Breast epithelium (tissue), 4 donors: ENCODE measurements around the gene RELA. TPM values are rescaled to one million over a fixed set of nuclear protein-coding genes. Genes with fewer than 3 reads are reported as not detected.

ENCODE experiments used
- DNase-seq, 2 donors: peaks; one replicate each; pipeline ENCODE4 v3.0.0-alpha.2; 2019; ENCODE audit warnings: low spot score in 2 of 2
- H3K27ac ChIP-seq, 2 donors: fragments of 200-600 bp; sonication (generic) in 1 of 2; one replicate each; pipeline ENCODE4 v1.5.1; 2016 to 2019; ENCODE audit warnings: mild to moderate bottlenecking in 1 of 2
- H3K27me3 ChIP-seq, 2 donors: fragments of 200-600 bp; sonication (generic) in 1 of 2; one replicate each; pipeline versions ENCODE4 v1.5.1 to v1.6.0; 2017 to 2019; ENCODE audit warnings: control low read depth in 1 of 2, mild to moderate bottlenecking in 1 of 2
- H3K36me3 ChIP-seq: fragments of 200-600 bp; one replicate; pipeline ENCODE4 v1.5.1; 2019
- H3K4me1 ChIP-seq, 2 donors: fragments of 200-600 bp; sonication (generic); one replicate each; pipeline ENCODE4 v1.5.1; 2016 to 2019; ENCODE audit warnings: control low read depth in 1 of 2
- H3K4me3 ChIP-seq, 3 donors: fragments of 200-600 bp; sonication (generic); 1 replicate in 2 of 3; 2 replicates in 1 of 3; pipeline ENCODE4 v1.5.1; 2016 to 2019; ENCODE audit warnings: mild to moderate bottlenecking in 3 of 3, moderate library complexity in 2 of 3
- H3K9me3 ChIP-seq, 2 donors: fragments of 200-600 bp; sonication (generic) in 1 of 2; one replicate each; pipeline ENCODE4 v1.5.1; 2016 to 2019; ENCODE audit warnings: control low read depth in 1 of 2
- POLR2A ChIP-seq: fragments of 450-650 bp; IDR thresholded peaks from one replicate; pipeline ENCODE4 v1.6.1; 2016; ENCODE audit warnings: antibody characterized with exemption, mild to moderate bottlenecking, moderate library complexity
- POLR2AphosphoS5 ChIP-seq, 3 donors: sonication (generic); formaldehyde crosslinking; IDR thresholded peaks; one replicate each; pipeline ENCODE4 v1.6.1; 2017; ENCODE audit warnings: antibody characterized with exemption in 3 of 3
- intact Hi-C: fragments of 100-400 bp; cut with DNase I; formaldehyde crosslinking; loops from one replicate; pipeline ENCODE4 v1.15.1; 2023; ENCODE audit warnings: low total_unique reads
- total RNA-seq, 3 donors: library from RNA; depleted of rRNA; stranded (reverse); fragments of >200 nt; gene quantifications; one replicate each; pipeline ENCODE4 v1.1.0, GENCODE V29; 2016
- TF ChIP-seq, protein P1 (sequence below), 3 donors: fragments of 450-650 bp; IDR thresholded peaks; one replicate each; pipeline ENCODE4 v1.5.1; 2016 to 2017; ENCODE audit warnings: antibody characterized with exemption in 3 of 3, mild to moderate bottlenecking in 3 of 3, moderate library complexity in 3 of 3

Gene RELA
- total RNA-seq, 3 donors from 2014 or later, result 45.0 to 57.7 (median 46.2) TPM

DNA sequence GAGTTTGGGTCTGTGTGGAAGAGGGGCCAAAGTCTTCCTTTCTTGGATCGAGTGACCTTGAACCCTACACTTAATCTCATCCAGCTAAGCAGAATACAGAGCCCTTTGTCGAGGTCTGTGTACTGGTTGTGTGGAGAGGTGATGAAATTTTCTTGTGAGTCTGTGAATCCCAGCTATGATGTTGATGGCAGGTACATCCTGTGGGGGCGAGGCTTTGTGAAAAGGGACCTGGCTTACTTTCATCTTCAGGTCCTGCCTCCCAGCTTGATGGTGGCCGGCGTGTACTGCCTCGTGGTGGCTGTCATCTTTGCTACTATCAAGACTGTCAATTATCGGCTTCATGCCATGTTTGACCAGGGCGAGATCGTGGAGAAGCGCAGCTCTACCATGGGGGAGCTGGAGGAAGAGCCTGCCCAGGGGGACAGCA is 46.1 kb downstream of the RELA start:
- Histone ChIP-seq H3K36me3 (no peaks in the 10 kb centered on the region), H3K27ac (peak overlapping the region; percentile 93 to 97), H3K4me1 (peaks cover 6 to 27% of the 10 kb centered on the region in 2 donors), H3K9me3 (no peaks in the 10 kb centered on the region), H3K4me3 (peak overlapping the region; percentile 95 to 97 (median 97)), H3K27me3 (no peaks in the 10 kb centered on the region)
- TF ChIP-seq, protein P1, sequence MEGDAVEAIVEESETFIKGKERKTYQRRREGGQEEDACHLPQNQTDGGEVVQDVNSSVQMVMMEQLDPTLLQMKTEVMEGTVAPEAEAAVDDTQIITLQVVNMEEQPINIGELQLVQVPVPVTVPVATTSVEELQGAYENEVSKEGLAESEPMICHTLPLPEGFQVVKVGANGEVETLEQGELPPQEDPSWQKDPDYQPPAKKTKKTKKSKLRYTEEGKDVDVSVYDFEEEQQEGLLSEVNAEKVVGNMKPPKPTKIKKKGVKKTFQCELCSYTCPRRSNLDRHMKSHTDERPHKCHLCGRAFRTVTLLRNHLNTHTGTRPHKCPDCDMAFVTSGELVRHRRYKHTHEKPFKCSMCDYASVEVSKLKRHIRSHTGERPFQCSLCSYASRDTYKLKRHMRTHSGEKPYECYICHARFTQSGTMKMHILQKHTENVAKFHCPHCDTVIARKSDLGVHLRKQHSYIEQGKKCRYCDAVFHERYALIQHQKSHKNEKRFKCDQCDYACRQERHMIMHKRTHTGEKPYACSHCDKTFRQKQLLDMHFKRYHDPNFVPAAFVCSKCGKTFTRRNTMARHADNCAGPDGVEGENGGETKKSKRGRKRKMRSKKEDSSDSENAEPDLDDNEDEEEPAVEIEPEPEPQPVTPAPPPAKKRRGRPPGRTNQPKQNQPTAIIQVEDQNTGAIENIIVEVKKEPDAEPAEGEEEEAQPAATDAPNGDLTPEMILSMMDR (IDR thresholded peaks at IDR 0.05), result no peak
- TF ChIP-seq POLR2A (no peak), POLR2AphosphoS5 (IDR thresholded peaks at IDR 0.05) (no peak)
- intact Hi-C loops, result no loop called here
- DNase-seq, result no peak

DNA sequence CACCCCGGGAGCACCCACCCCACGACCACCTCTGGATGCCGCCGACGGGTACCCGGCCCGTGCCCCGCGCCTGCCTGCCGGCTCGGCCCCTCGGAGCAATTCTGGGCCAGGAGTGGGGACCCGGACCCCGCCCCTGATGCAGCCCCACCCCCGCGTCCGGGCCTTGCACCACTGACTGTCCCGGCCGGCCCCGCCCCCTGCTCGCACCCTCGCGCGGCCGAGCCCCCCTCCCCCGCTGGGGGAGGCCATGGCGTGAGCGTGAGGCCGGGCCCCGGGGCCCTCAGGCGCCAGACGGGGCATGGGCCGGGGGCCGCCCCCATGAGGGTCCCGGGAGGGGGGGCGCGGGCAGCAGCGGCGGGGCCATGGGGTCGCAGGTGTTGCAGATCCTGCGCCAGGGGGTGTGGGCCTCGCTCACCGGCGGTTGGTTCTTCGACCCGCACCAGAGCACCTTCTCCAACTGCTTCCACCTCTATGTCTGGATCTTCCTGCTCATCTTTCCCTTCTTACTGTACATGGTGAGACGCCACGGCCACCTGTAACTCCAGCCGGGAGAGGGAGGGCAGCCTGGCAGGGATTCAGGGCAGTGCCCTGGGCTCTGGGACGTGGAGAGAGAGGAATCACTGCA is 46.7 kb downstream of the RELA start:
- peak overlapping the region; percentile 93 to 97 for H3K27ac ChIP-seq
- no peak for TF ChIP-seq POLR2AphosphoS5 (IDR thresholded peaks at IDR 0.05)
- peak overlapping the region; percentile 95 to 97 (median 97) for H3K4me3 ChIP-seq
- no peaks in the 10 kb centered on the region for H3K27me3 ChIP-seq
- no peaks in the 10 kb centered on the region for H3K36me3 ChIP-seq
- H3K4me1 ChIP-seq, result peaks cover 11 to 29% of the 10 kb centered on the region in 2 donors
- intact Hi-C loops, result no loop called here
- DNase-seq, result no peak
- H3K9me3 ChIP-seq, result no peaks in the 10 kb centered on the region

DNA sequence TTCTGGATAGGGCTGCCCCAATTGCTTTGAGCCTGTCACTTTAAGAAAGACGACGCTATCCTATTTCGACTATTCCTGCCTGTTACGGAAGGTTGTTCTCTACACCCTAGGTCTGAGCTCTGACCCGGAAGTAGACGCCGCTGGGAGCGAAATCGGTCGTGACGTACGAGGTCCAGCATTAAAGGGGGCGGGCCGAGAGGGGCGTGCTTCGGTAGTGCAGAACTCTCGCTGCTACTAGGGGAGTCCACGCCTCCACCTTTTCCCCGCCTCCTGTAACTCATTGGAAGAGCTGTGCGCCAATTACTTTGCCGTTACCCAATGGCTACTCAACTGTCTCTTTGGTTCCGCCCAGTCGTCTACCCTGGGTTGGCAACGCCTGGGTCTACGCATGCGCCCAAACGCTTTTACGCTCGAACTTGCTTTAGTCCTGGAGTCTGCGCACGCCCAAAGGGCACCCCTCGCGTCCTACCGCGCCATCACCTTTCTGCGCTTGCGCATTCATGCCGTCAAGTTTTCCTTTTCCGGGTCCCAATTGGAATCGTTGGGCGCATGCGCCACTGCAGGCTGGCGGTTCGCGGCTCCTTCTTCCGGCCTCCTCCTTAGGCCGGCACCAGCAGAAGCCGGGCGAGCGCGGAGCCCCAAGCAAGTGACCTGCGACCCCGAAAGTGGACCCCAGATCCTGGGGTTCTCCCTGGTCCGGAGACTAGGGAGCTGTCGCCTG is 47.3 kb downstream of the RELA start, which contains the start of gene PCNX3:
PCNX3 (plus strand) TSS at position 548 of the 721 bp plus-strand sequence. CDS start 536 bp downstream, outside the sequence.
- H3K27ac ChIP-seq, result peak within 1 kb of the TSS; percentile 93 to 97
- peak; percentile 42 for TF ChIP-seq POLR2A
- TF ChIP-seq, protein P1 (IDR thresholded peaks at IDR 0.05), result peak in 1 of 3 donors; percentile 7
- peak; percentile 36 to 80 (median 57) for TF ChIP-seq POLR2AphosphoS5 (IDR thresholded peaks at IDR 0.05)
- H3K27me3 ChIP-seq, result no peaks in the 10 kb centered on the region
- intact Hi-C loops, result no loop called here
- peaks cover 12 to 29% of the 10 kb centered on the region in 2 donors for H3K4me1 ChIP-seq
- H3K36me3 ChIP-seq, result no peaks in the 10 kb centered on the region
- DNase-seq, result peak; percentile 100
- H3K9me3 ChIP-seq, result no peaks in the 10 kb centered on the region
- peak within 1 kb of the TSS; percentile 95 to 97 (median 97) for H3K4me3 ChIP-seq

DNA sequence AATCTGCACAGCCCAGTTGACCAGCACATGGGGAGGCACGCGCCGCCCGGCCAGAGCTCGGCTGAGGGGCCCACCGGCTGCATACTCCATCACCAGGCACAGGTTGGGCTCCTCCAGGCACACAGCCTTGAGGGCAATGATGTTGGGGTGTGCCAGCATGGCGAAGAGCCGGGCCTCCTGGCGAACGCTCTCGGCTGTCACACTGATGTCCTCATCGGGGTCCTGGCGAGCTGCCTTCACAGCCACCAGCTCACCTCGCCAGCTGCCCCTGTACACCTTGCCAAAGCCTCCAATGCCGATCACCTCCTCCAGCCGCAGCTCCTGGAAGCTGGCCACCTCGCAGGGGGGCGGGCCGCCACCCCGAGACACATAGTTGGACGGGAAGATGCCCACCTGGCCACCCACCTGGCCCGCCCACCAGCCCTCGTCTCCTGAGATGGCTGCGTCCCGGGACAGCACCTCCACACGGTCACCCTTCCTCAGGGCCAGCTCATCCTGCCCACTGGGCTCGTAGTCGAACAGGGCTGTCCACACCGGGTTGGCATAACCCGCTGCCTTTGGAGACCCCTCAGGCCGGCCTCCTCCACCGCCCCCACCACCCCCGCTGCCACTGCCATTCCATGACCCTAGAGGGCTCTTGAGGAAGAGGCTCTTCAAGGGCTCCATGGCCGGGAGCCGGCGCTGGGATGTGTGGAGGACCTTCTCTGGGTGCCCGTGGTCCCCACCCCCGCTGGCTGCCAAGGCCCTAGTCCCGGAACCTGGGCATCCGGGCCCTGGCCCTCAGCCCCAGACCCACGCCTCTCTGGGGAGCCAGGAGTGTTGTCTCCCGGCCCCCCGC is 49.4 kb downstream of the RELA start:
- H3K27ac ChIP-seq, result peak overlapping the region; percentile 93 to 97
- TF ChIP-seq POLR2AphosphoS5 (IDR thresholded peaks at IDR 0.05), result no peak
- TF ChIP-seq, protein P1 (IDR thresholded peaks at IDR 0.05), result no peak
- TF ChIP-seq POLR2A, result no peak
- intact Hi-C loops, result loop anchor here (5.0 kb wide), 1 partner anchor 36 kb away; the partner anchor contains the start of gene EHBP1L1
- no peaks in the 10 kb centered on the region for H3K27me3 ChIP-seq
- peak in 1 of 2 donors; percentile 51 for DNase-seq
- peak overlapping the region; percentile 95 to 97 (median 97) for H3K4me3 ChIP-seq
- no peaks in the 10 kb centered on the region for H3K9me3 ChIP-seq
- H3K4me1 ChIP-seq, result peaks cover 12 to 29% of the 10 kb centered on the region in 2 donors
- H3K36me3 ChIP-seq, result no peaks in the 10 kb centered on the region

DNA sequence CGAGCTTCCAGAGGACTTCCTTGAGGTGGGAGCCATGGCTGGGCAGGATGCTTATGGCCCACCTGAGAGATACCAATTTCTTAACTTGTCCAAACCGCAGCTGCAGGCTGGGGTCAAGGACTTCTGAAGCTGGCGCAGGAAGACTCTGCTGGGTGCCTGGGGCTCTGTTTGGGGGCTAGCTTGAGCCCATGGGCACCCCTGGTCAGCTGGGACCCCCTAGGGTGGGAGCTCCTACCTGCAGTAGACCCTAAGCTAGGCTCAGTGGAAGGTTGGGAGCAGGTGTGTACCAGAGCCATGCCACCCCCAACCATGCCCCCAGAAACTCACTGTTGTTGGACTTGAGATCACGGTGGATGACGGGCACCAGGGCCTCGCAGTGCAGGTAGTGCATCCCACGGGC is 50.0 kb downstream of the RELA start:
- Histone ChIP-seq H3K9me3 (no peaks in the 10 kb centered on the region), H3K27me3 (no peaks in the 10 kb centered on the region), H3K36me3 (no peaks in the 10 kb centered on the region), H3K4me1 (peaks cover 12 to 32% of the 10 kb centered on the region in 2 donors), H3K27ac (peak overlapping the region; percentile 93 to 97), H3K4me3 (peak overlapping the region; percentile 95 to 97 (median 97))
- DNase-seq, result no peak
- intact Hi-C loops, result loop anchor here (5.0 kb wide), 1 partner anchor 35 kb away; the partner anchor contains the start of gene EHBP1L1
- TF ChIP-seq, protein P1 (IDR thresholded peaks at IDR 0.05), result no peak
- TF ChIP-seq POLR2AphosphoS5 (IDR thresholded peaks at IDR 0.05) (no peak), POLR2A (no peak)
